ENCODE results near the gene UROC1. TPM values are rescaled to one million over a fixed set of nuclear protein-coding genes. Genes with fewer than 3 reads are reported as not detected.

The UROC1 gene
- total and polyA plus RNA-seq, 2 of the 13 experiments (the other 11 are each of a cell fraction or from before 2014, with no cell fraction given): 0.71 to 1.3 TPM

GRCh38 chr3:126523745-126524428 lies 6.3 kb upstream of the UROC1 start, which contains the start of gene CHST13 (continued):
- TF ChIP-seq CCAR2 (optimal IDR thresholded peaks at IDR 0.05; ENCODE audit: low read depth, low read length) (no peak), ZFX (CRISPR knock-in tag; IDR thresholded peaks at IDR 0.05; ENCODE audit: low read depth) (peak; percentile 76), LBX2 (CRISPR knock-in tag; IDR thresholded peaks at IDR 0.05; ENCODE audit: borderline replicate concordance) (no peak), TBL1XR1 (IDR thresholded peaks at IDR 0.05; ENCODE audit: borderline replicate concordance, low read length, partially characterized antibody) (peak; percentile 17), SKIL (CRISPR knock-in tag; IDR thresholded peaks at IDR 0.05; ENCODE audit: borderline replicate concordance) (no peak; the same call in 1 of the 2 replicates), ZUFSP (CRISPR knock-in tag; IDR thresholded peaks at IDR 0.05; ENCODE audit: borderline replicate concordance) (no peak), ARHGAP35 (CRISPR knock-in tag; IDR thresholded peaks at IDR 0.05; ENCODE audit: borderline replicate concordance) (peak; percentile 66; the same call in 1 of the 2 replicates), NFYB (CRISPR knock-in tag; IDR thresholded peaks at IDR 0.05) (no peak), ZNF329 (CRISPR knock-in tag; IDR thresholded peaks at IDR 0.05; ENCODE audit: low read depth) (no peak), ZFP90 (CRISPR knock-in tag; IDR thresholded peaks at IDR 0.05; ENCODE audit: borderline replicate concordance) (no peak), IRX3 (CRISPR knock-in tag; IDR thresholded peaks at IDR 0.05; ENCODE audit: borderline replicate concordance, low read depth) (no peak), ZNF33A (CRISPR knock-in tag; IDR thresholded peaks at IDR 0.05; ENCODE audit: borderline replicate concordance) (no peak), HMGXB4 (CRISPR knock-in tag; IDR thresholded peaks at IDR 0.05; ENCODE audit: borderline replicate concordance in 1 of 2, low read depth in 1 of 2) (peak; percentile 57 to 66; a peak in 1 of 4 replicates), BCL6 (CRISPR knock-in tag; IDR thresholded peaks at IDR 0.05) (peak; percentile 65), RAD21 (CRISPR knock-in tag; IDR thresholded peaks at IDR 0.05) (peak; percentile 72), ARNTL (CRISPR knock-in tag; IDR thresholded peaks at IDR 0.05) (peak; percentile 73; the same call in 1 of the 2 replicates), UBTF (CRISPR knock-in tag; IDR thresholded peaks at IDR 0.05) (no peak; the same call in 1 of the 2 replicates), PHF21A (CRISPR knock-in tag; IDR thresholded peaks at IDR 0.05) (peak; percentile 91), TCF7L2 (IDR thresholded peaks at IDR 0.05; ENCODE audit: low read depth, low read length) (no peak)
